Choroid plexus epithelial cell (primary cell): ENCODE data around the gene TMEM134.

Source experiments
- DNase-seq: peaks from one replicate; pipeline ENCODE4 v3.0.0-alpha.2; 2010; ENCODE audit warnings: low read depth
- H3K4me3 ChIP-seq: 2 replicates; pipeline ENCODE4 v1.5.1; 2011; ENCODE audit warnings: low read depth, mild to moderate bottlenecking, control low read depth, low read length, moderate library complexity
- CTCF ChIP-seq: conservative IDR thresholded peaks from 2 replicates; pipeline ENCODE4 v1.5.1; 2011; ENCODE audit warnings: low read depth, mild to moderate bottlenecking, control low read depth, inconsistent platforms, low read length, moderate library complexity

Gene TMEM134

GRCh38 chr11:67503119-67504004 is 34.3 kb upstream of the TMEM134 start:
- DNase-seq = no peak
- TF ChIP-seq CTCF = no peak
- peak overlapping the region; percentile 78 for H3K4me3 ChIP-seq

GRCh38 chr11:67502328-67502979 is 33.4 kb upstream of the TMEM134 start:
- TF ChIP-seq CTCF = no peak
- no peak for DNase-seq
- H3K4me3 ChIP-seq = no peak overlapping the region

GRCh38 chr11:67501854-67502253 is 32.8 kb upstream of the TMEM134 start:
- H3K4me3 ChIP-seq = no peak overlapping the region
- no peak for TF ChIP-seq CTCF
- DNase-seq = no peak

DNA sequence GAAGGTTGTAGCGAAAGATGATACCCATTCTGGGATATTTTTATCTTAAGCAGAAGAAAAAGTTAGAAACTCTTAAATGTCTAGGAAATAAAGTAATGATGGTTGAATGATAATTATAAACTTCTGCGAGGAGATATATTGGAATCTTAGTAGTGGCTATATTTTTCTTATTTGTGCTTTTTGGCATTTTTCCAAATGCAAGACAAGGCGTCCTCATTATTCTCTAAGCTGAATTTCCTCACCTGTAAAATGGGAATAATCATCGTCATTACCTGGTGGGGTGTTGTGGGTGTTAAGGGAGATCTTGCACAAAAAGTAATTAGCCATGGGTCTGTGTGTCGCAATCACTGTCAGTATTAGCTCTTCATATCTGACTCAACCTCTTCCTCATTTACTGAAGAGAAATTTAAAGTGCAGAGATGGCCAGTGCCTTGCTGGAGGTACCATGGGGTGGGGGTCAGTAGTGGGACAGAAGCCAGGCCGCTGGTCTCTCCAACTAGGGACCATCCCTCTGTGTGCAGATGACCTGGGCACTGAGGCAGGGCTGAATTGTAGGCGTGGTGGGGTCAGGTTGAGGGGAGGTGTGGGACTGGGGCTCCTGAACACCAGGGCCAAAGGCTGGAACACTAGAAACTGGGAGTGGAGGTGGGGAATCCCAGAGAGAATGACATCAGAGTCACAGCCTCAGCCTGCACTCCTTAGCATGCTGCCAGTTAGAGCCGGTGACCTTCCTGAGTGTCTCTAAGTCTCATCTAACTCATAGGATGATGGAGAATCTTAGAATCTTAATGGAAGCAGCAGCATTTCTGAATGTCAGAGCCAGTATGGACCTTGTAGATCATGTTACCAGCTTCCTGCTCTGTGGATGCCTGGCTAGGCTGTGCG is 32.0 kb upstream of the TMEM134 start:
- H3K4me3 ChIP-seq = no peak overlapping the region
- no peak for TF ChIP-seq CTCF
- DNase-seq = no peak

DNA sequence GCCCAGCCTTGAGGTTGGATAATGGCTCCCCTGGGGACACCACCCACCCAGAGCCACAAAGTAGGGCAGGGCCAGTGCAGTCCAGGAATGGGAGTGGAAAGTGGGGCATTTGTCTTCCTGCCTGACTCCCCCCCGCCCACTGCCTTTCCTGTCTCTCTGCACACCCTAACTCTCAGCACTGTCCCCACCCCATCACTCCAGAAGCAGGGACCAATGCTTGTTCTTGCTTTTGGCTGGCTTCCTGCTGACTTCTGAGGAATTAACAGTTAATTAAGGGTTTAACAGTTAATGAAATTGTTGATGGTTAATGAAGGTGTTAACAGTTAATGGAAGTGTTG is 31.4 kb upstream of the TMEM134 start:
- no peak for TF ChIP-seq CTCF
- H3K4me3 ChIP-seq = no peak overlapping the region
- DNase-seq = no peak

DNA sequence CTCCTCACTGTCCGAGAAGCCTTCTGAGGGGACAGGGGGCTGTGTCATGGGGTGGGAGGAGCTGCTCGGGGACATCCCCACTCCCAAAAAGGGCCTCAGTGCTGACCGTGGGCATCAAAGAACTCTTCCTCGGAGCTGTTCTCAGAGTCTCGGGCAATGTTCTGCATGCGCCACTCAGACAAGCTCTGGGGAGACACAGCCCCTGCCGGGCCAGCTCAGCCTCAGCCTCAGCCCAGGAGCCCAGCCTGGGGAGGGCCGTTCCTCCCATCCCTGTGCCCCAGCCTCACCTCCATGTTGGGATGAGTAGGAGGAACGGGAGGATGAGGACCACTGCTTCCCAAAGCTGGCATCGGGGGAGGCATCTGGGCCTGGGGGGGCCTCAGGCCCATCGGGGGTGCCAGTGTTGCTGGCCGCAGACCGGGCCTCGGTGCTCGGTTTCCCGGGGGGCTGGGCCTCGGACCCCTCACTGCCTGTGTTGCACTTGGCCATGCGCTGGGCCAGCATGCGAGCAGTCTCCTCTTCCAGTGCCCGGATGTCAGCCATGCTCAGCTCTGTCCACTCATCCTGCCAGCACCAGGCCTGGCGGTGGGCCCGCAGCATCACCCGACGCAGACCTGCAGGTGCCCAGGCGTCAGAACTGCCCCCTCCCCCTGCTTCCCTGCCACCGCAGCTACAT is 30.9 kb upstream of the TMEM134 start:
- TF ChIP-seq CTCF = no peak
- DNase-seq = no peak
- no peak overlapping the region for H3K4me3 ChIP-seq
